HG03565 (cell line): ENCODE measurements around the gene GNAZ.
"Not testable (repeated sequence)": the region's sequence is repeated elsewhere in the genome, so short reads cannot be mapped to it uniquely, and the experiment has no call there.

Experiments used
- ATAC-seq: cut with Tn5 transposase; IDR thresholded peaks from one replicate; pipeline ENCODE4 v1.9.1; 2021; ENCODE audit warnings: mild to moderate bottlenecking, moderate library complexity; ENCODE audit not compliant: unreplicated experiment

GNAZ gene

GRCh38 chr22:23042179-23042578, 28.1 kb upstream of the GNAZ start:
- no peak for ATAC-seq

GRCh38 chr22:23044570-23044969, 25.7 kb upstream of the GNAZ start:
- no peak for ATAC-seq

- ATAC-seq = no peak
These were observed 24.9 kb upstream of the GNAZ start for GRCh38 chr22:23045461-23045860.

- no peak for ATAC-seq
These were observed 23.1 kb upstream of the GNAZ start for GRCh38 chr22:23047265-23047664.

GRCh38 chr22:23047742-23048141, 22.6 kb upstream of the GNAZ start:
- ATAC-seq = no peak

DNA sequence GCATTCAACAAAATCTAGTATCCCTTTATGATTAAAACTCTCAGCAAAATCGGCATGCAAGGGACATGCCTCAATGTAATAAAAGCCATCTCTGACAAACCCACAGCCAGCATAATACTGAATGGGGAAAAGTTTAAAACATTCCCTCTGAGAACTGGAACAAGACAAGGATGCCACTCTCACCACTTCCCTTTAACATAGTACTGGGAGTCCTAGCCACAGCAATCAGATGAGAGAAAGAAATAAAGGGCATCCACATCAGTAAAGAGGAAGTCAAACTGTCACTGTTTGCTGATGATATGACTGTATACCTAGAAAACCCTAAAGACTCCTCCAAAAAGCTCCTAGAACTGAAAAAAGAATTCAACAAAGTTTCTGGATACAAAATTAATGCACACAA, 19.8 kb upstream of the GNAZ start:
- not testable (repeated sequence) for ATAC-seq

DNA sequence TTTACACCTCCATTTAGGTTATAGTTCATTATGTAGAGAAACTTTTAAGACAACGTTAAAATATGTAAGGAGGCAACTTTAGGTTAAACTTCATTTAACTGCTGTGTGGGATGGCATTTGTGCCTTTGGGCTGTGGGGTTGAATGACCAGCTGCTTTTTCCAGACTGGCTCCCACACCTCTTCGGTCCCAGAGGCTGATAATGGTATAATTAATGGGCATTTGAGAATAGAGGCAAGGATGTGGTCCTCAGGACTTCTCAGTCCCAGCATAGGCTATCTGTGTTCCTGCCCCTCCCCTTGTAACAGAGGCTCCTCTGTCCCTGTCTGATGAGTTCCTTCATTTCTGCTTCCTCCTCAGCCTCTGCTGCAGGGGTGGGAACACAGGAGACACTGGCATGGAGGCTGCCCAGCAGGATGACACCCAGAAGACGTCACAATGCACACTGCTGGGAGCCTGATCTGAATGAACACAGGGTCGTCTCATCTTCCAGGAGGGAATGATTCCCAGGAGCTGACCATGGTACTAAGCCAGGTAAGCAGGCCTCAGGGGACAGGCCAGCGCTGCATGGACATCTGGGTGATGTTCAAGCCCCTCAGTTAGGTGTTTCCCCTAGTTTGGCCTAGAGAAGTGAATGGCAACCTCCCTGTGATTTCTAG, 17.1 kb upstream of the GNAZ start:
- ATAC-seq = no peak

DNA sequence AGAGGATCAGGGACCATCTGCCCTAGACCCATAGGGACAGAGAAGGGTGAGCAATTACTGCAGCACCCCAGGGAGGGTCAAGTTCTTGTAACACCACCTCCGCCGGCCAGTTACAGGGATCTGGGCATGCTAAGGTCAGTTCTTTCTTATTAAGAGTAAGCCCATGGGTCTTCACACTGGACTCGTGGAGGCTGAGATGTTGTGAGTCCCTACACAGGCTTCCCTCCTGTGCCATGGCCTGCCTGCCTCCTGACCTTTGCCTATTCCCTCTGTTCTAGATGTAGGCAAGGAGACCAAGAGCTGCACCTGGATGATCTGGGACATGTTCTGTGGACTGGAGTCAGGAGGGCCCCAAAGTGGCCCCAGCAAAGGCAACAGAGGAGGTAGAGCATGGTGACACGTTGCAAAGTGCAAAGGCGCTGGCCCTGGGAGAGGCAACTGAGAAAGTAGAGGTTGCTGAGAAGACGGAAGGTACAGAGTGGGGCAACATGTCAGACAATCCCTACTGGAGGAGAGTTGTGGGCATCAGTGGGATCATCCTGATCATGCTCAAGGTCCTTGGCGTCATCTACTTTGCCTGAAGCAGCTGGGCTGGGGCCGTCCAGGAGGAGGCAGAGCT, 16.3 kb upstream of the GNAZ start:
- no peak for ATAC-seq

DNA sequence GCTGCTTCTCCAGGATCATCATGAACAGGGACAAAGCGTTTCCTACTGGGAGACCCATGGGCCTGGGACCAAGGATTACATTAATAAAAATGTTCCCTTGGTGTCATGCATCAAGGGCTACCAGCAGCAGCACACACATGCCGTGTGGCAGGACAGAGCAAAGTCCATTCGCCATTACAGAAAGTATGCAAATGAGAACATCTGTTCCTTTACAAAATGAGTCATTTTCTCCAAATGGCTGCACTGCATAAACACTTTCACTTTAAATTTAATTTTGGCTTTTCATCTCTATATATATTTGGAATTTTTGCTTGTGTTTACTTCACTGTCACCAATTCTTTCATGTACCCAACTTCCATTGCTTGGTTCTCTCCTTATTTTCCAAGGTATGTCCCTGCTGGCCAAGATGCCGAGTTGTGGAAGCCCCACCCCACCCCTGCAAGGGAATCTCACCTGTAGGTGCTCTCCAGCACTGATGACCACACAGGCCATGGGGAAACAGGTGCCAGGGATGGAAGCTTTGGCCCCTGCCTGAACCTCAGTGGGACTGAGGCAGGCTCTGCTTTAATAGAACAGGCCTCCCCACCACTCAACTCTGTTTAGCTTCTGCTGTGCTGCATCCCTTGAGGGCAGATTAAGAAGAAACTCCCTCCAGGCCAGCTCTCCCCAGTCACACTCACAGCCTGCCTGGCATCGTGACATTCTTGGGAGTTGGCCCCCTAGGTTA, 15.6 kb upstream of the GNAZ start:
- no peak for ATAC-seq

DNA sequence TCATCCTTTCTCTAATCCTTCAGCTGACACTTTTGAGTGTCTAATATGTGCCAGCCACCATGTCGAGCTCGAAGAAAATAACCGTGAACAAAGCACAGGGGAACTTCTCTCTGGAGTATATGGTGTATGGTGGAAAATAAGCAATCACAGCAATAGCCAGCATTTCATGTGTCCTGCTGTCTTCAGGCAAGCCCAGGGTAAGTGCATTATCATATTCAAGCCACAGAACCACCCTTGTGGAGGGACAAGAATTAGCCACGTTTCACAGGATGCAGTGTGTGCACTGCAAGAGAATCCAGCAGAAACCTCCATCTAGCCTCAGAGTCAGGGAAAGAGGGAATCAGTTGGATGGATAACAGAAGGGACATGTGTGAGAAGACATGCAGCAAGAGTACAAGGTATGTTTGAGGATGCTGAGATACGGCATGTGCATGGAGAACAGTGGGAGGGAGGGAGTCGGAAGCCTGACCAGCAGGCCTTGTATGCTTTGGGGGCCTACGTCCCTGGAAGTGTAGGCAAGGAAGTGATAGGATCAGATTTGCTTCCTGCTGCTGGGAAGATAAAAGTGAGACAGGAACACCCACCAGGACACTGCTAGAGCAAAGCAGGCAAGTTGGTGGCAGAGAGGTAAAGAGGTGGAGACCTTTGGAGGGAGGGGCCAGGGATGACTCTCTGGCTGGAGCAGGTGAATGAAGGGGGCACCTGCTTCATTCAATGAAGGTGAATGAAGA, 14.7 kb upstream of the GNAZ start:
- no peak for ATAC-seq

GRCh38 chr22:23057331-23057730, 13.0 kb upstream of the GNAZ start:
- no peak for ATAC-seq

- ATAC-seq = no peak
These were observed 12.3 kb upstream of the GNAZ start for GRCh38 chr22:23058063-23058462.

GRCh38 chr22:23058481-23059283, 11.6 kb upstream of the GNAZ start:
- no peak for ATAC-seq

DNA sequence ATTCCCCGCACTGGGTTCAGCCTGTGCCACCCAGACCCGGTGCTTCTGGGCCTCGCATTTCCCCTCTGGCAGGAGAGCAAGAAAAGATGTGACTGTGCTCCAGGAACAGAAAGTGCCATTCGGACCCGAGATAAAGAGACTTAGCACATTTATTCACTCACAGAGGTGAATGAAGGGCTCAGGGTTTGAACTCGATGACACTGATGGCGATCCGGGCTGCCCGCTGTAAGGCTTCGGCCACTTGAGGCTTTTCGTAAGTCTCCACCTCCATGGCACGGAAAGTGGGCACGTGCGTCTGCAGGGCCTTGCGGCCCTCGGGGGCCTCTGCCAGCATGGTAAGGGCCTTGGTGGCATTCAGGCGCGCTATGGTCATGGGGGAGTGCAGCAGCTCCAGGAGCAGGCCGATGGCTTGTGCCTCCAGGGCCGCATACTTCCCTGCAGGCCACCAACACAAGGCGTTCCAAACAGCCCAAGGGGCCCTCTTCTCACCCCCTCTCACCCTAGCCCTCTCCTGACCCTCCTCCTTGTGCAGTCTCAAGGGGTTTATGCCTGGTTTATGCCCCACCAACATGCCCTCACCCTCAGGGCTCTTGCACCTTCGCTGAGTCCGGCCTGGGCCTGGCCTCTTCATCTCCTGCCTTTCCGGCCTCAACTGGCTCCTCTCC, 10.9 kb upstream of the GNAZ start:
- no peak for ATAC-seq

GRCh38 chr22:23060612-23061400, 9.5 kb upstream of the GNAZ start:
- no peak for ATAC-seq

GRCh38 chr22:23061471-23062280, 8.6 kb upstream of the GNAZ start:
- no peak for ATAC-seq

DNA sequence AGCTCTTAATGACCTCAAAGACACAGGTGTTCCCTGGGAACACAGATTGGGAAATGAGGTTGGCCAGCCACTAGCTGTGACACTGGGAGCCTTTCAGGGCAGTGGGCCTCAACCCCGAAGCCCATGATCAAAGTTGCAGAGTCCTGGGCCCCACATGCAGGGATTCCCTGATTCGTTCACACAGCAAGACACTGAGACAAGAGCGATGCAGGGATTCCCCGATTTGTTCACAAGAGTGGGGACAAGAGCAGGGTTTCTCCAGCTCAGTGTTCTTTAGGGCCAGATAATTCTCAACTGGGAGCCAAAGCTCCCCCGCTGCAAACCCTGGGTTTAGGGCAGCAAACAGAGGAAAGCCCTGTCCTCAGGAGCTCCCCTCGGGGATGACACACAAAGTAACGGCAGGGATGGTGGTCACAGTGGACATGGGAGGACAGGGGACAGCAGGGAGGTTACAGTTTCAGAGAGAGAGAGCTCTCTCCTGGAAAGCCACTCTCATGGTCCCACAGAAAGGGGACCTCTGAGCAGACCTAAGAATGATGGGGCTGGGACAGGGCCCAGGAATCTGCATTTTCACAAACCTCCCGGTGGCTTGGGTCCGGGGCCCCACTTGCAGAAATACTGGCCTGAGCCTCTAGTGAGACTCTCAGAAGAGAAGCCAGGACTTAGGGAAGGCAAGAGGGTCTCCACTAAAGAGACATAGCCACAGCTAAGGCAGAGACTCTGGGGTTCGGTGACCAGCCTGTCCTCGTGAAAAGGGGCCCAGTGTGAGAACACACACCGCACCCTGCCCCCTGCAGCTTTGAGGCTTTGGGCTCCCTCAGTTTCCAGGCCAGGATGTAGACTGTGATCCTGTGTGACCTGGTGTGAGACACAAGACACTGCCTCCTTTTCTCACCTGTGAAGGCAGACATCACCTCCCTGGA, 7.4 kb upstream of the GNAZ start:
- ATAC-seq = no peak
